HG03108 (cell line): ENCODE measurements around the gene FLACC1.
"Not testable (repeated sequence)": the region's sequence is repeated elsewhere in the genome, so short reads cannot be mapped to it uniquely, and the experiment has no call there.

Source experiments
- ATAC-seq: cut with Tn5 transposase; IDR thresholded peaks from one replicate; pipeline ENCODE4 v1.9.1; 2021; ENCODE audit warnings: moderate library complexity; ENCODE audit not compliant: unreplicated experiment

FLACC1 gene

DNA sequence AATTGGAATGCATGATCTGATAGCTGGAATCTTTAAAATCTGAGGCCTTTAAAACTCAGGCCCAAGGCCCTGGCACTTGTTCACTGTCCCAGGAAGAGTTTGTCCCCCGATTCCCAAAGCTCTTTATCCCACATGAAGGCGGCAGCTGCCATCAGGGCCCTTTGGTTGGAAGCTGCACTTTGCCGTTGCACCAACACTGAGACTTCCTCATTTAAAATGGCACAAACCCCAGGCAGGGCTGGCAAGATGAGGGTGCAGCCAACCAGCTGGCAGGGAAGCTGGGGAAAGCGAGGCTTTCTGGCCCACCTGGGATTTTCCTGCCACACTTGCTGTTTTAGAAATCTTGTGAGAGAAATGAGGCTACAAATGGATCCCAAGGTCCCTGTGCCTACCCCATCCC, 6.3 kb downstream of the FLACC1 start:
- ATAC-seq, result no peak

DNA sequence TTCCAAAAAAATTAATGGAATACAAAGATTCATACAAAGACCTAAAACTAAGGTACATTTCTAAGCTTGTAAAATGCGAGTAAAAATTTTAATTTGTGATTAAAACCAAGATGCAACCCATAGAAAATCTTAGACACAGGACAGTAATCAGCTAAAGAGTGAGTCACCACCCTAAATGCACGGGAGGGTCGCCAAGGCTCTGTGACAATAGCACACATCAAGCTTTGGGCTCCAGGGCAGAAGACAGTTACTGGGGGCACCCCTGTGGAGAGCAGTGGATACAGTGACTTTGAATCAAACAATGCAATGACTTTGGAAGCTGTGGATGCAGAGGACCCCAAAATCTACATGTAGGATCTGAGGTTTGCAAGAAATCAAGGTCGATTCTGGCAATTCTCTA, 7.5 kb downstream of the FLACC1 start:
- no peak for ATAC-seq

DNA sequence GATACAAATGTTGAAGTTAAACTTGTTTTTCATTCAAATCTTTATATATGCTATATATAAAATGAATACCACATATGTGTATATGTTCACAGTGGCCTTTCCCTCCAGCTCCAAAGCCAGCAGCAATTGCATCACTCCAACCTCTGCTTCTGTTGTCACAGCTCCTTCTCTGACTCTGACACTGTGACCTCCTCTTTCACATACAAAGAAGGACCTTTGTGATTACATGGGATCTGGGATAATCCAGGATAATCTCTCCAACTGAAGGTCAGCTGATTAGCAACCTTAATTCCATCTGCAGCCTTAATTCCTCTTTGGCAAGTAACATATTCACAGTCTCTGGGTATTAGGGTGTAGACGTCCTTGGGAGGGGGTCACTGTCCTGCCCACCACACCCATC, 8.4 kb downstream of the FLACC1 start:
- ATAC-seq, result no peak

DNA sequence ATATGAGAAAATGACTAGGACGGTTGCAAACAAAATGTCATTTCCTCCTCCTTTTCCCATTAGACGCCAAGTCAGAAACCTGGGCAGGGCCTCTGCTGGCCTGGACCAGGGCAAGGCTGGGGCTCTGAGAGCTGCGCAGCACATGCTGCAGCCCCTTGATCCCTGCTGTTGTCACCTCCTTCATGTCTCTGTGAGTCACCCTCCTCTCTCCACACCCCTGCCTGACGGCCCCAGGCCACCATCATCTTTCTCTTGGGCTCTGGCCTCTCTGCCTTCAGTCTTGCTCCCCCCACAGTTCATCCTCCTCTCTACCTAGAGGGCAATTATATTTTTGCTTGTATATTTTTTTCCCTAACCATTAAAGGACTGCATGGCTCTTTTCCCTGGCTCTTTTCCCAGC, 10.0 kb downstream of the FLACC1 start:
- ATAC-seq, result no peak

DNA sequence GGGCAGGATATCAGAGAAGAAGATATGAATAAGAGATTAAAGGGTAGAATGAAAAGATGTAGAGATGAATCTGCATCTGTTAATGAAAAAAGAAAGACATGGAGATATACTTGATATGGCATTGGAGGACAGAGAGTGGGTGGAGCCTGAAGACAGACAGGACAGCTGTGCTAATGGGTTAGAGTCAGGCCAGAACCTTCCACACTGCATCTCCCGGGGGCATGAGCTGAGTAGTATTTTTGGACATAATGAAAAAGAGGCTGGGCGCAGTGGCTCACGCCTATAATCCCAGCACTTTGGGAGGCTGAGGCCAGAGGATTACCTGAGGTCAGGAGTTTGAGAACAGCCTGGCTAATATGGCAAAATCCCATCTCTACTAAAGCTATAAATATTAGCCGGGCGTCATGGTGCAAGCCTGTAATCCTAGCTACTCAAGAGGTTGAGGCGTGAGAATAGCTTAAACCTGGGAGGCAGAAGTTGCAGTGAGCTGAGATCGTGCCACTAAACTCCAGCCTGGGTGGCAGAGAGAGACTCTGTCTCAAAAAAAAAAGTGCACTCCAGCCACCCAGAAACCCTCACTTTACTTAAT, 11.4 kb downstream of the FLACC1 start:
- no peak for ATAC-seq

DNA sequence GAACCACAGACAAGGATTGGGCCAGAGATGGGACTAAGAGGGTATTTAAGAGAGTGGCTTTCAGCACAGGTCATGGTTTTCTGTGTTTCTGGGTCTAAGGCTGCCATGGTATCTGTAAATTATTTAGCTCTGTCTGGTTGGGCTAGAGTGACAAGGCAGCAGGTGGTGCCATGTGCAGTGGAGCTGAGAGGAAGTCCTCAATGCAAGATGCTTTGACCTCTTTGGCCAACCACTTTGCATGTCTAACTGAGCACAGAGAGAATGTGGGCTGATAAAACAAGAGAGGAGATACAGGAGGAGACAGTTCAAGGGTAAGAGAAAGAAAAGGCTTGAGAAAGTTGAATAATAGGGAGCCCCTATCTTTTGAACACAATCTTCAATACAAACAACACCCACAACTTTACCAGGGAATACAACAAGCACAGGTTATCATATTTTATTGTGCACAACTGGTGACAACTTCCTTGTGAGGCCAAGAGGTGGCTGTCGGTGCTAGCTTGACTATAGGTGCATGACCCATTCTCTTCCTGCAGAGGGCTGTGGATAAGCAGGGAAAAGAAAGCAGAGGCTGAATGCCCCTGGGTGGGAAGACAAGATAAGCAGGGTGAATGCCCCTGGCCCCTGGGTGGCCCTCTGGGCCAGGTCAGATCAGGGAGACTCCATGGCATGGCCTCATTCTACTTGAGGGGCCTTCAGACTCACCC, 12.3 kb downstream of the FLACC1 start:
- peak; percentile 88 for ATAC-seq

DNA sequence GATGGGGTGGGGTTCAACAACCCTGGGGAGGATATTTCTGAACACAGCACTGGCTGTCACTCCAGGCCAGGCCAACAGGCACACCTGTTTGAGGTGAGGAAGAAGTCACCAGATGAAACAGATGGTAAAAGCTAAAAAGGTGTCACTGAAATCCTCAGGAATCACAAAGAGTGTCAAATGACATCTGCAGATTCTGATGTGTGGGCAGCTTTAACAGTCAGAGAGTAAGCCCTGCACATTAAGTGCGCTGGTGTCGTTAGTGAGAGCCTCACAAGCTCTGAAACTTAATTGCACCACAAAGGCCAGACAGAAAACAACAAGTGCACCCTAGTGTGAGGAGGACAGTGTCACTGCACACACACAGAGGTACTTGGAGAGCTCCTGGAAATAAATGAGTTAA, 13.6 kb downstream of the FLACC1 start:
- no peak for ATAC-seq

DNA sequence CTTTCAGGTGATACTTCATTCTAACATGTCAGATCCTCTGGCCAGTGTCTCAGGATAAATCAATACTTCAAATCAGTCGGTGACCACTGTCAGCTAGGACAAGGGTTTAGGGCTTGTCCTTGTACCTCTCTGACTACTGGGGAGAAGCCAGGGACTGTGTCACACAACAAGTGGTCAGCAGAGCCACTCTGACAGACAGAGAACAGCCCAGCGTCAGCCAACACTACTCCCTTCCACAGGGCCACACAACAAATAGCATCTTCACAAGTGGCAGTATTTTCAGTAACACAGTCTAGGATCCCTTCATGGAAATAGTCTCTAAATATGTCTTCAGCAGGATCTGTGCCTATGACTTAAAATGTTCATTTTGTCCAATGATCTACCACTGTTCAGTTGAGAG, 14.2 kb downstream of the FLACC1 start:
- no peak for ATAC-seq

DNA sequence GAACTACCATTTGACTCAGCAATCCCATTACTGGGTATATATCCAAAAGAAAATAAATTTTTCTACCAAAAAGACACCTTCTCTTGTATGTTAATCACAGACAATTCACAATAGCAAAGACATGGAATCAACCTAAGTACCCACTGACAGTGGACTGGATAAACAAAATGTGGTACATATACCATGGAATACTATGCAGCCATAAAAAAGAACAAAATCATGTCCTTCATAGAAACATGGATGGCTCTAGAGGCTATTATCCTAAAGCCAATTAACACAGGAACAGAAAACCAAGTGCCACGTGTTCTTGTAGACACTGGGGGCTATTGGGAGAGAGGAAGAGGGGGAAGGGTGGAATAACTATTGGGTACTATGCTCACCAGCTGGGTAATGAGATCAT, 27.7 kb downstream of the FLACC1 start:
- no peak for ATAC-seq

DNA sequence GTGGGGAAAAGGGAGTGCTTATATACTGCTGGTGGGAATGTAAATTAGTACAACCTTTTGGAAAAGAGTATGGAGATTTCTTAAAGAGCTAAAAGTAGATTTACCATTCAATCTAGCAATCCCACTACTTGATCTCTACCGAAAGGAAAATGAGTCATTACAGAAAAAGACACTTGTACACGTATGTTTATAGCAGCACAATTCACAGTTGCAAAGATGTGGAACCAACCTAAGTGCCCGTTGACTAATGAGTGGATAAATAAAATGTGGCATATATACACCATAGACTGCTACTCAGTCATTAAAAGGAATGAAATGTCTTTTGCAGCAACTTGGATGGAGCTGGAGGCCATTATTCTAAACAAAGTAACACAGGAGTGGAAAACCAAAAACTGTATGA, 29.5 kb downstream of the FLACC1 start:
- ATAC-seq, result no peak

DNA sequence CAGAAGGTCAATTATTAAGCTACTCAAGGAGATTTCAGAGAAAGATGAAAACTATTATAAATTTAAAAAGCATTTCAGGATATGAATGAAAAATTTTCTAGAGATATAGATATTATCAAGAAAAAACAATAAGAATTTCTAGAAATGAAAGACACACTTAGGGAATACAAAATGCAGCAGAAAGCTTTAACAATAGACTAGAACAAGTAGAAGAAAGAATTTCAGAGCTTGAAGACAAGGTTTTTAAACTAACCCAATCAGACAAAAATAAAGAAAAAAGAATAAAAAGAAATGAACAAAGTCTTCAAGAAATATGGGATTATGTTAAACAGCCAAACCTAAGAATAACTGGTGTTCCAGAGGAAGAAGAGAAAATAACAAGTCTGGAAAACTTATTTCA, 34.4 kb downstream of the FLACC1 start:
- no peak for ATAC-seq

DNA sequence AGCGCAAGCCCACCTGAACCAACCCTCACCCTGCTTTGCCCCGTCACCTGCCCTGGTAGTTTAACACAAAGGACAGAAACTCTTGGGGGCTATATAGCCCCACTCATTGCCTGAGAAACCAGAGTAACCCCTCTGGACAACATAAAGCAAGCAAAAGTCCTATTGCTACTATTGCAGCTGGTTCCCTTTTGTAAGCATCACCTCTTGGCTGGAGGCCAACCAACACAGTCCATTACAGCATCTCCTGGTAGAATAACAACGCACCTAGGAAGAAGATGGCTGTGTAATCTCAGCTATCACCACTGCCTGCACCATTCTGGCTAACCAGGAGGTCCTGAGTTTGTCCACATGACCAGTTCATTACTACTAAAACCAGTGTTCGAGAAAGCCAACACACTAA, 36.4 kb downstream of the FLACC1 start:
- no peak for ATAC-seq

DNA sequence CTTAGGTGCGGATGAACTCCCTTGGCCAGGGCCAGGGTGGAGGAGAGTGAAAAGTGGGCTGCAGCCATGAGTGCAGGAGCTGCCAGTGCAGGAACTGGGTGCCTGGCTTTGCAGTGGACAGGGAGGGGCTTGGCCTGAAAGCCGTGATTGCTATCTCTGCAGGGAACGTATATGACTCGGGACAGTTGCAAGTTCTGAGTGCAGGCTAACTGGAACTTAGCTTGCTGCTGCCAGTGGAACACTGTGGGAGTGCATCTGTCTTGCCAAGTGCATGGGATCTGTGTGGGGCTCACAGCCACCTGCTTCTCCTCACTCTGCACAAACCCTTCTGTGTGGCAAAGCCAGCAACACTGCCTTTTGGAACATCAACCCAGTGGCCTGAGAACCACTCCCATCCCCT, 36.9 kb downstream of the FLACC1 start:
- ATAC-seq, result no peak

DNA sequence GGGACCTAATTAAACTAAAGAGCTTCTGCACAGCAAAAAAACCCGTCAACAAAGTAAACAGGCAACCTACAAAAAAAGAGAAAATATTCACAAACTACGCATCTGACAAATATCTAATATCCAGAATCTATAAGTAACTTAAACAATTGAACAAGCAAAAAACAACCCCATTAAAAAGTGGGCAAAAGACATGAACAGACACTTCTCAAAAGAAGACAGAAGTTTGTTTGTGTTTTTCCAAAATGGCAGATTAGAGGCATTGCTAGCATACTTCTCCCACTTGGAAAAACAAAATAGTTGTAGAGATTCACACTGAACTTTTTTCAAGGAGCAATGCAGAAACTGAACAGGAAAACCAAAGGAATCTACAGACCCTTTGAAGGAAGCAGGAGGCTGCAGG, 37.6 kb downstream of the FLACC1 start:
- ATAC-seq, result no peak

DNA sequence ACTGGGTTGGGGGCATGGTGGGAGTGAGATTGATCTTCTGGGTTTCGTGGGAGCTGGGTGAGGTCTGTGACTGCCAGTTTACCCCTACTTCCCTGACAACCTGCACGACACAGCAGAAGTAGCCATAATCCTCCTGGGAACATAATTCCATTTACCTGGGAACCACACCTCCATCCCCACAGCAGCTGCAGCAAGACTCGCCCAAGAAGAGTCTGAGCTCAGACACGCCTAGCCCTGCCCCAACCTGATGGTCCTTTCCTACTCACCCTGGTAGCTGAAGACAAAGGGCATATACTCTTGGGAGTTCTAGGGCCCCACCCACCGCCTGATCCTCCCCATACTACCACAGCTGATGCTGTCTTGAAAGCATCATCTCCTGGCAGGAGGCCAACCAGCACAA, 43.8 kb downstream of the FLACC1 start:
- no peak for ATAC-seq

DNA sequence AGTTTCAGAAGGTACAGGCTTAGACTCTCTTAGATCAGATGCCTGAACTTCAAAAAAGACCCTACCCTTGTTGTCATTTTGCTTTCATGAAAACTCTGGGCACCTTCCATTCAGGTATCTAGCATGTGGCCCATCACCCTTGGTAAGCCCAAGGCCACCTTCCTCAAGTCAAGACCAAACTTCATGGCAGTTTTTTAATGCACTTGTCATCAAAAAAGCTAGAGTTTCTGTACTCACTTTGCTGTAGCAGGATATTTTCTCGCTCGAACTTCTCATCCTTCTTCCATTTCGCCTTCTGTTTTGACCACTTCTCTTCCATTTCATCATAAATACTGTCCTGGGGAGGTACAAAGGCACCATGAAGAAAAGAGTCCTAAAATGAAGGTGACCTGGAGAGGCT, 48.2 kb downstream of the FLACC1 start:
- ATAC-seq, result no peak

DNA sequence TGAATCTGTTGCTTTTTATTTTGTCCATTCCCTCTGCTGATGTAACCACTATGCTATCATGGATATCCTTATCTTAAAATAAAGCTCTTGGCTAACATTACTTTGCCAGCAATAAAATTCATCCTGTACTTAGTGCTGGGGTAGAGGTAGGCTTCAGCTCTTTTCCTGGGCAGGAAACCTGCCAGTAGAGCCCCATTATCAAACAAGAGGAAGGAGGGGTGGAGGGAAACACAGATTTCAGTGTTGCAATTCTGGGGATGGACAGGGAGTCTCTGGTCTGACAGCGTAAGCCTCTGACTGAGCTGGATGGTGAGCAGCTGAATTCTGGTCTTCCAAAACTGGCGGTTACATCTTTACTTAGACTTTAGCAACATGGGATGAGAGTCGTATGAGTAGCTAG, 49.3 kb downstream of the FLACC1 start:
- no peak for ATAC-seq

DNA sequence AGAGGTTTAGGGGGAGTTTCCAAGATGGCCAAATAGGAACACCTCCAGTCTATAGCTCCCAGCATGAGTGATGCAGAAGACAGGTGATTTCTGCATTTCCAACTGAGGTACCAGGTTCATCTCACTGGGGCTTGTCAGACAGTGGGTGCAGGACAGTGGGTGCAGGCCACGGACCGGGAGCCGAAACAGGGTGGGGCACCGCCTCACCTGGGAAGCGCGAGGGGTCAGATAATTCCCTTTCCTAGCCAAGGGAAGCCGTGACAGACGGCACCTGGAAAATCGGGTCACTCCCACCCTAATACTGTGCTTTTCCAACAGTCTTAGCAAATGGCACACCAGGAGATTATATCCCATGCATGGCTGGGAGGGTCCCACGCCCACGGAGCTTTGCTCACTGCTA, 57.2 kb downstream of the FLACC1 start:
- ATAC-seq, result not testable (repeated sequence)

DNA sequence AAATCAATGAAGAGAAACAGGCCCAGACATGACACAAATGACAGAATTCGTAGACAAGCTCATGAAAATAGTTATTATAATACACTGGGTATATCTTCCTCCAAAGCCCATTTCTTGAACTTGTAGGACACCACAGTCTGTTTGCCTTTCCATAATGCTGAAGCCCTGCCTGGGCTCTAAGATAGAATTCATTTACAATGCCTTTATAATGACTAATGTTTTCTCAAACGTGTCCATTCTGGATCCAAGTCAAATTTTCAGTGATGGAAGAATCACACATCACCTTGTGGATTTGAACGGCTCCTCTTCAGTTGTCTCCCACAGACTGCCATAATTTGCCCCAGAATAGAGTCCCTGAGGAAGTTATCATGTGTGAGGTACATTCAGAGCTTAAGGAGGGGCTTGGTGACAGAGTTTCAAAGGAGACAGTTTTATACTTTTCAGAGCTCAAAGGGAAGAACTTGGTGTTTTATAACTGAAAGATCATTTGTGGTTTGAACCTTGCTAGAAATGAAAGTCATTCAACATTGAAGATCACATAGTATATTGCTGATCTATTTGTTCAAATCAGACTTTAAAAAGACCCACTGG, 58.6 kb downstream of the FLACC1 start:
- ATAC-seq, result no peak

DNA sequence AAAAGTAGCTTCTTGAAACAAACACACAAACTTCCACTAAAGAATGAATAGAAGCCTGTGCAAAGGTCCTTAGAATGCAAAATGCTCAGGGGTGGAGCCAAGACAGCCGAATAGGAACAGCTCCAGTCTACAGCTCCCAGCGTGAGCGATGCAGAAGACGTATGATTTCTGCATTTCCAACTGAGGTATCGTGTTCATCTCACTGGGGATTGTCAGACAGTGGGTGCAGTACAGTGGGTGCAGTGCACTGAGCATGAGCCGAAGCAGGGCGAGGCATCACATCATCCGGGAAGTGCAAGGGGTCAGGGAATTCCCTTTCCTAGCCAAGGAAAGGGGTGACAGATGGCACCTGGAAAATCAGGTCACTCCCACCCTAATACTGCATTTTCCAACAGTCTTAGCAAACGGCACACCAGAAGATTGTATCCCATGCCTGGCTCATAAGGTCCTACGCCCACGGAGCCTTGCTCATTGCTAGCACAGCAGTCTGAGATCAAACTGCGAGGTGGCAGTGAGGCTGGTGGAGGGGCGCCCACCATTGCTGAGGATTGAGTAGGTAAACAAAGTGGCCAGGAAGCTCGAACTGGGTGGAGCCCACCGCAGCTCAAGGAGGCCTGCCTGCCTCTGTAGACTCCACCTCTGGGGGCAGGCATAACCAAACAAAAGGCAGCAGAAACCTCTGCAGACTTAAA, 66.5 kb downstream of the FLACC1 start:
- ATAC-seq, result not testable (repeated sequence)

DNA sequence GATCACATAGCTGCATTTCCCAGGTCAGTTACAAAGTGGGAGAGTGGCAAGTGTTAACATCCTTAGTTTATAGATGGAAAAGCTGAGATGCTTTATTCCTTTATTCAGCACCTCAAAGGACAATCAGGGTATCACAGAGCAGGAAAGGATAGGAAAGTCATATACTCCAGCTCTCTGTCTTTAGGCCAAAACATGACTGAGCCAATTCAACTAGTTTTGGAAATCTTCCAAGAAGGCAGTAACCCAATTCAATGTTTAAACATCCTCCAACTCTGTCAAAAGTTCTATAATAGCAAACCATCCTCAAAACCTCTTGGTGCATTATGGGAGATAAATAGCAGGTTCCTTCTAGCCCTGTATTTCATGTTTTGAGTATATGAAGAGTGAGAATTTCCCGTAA, 71.6 kb downstream of the FLACC1 start:
- ATAC-seq, result no peak
